Suprapubic skin (tissue), 3 donors: ENCODE data around the gene MPC1L.
A peak's percentile ranks its signal among the peaks of the same experiment; 100 is the strongest.

Source experiments
- CTCF ChIP-seq, 2 donors: fragments of 200-600 bp in 1 of 2; fragments of 450-650 bp in 1 of 2; sonication (generic) in 1 of 2; IDR thresholded peaks; one replicate each; pipeline ENCODE4 v1.5.1; 2016 to 2019; ENCODE audit warnings: antibody characterized with exemption in 2 of 2, mild to moderate bottlenecking in 1 of 2, moderate library complexity in 1 of 2
- EP300 ChIP-seq: sonication (generic); formaldehyde crosslinking; IDR thresholded peaks from one replicate; pipeline ENCODE4 v1.6.1; 2017; ENCODE audit warnings: antibody characterized with exemption
- POLR2A ChIP-seq, 2 donors: fragments of 450-650 bp; IDR thresholded peaks; one replicate each; pipeline ENCODE4 v1.6.1; 2017; ENCODE audit warnings: antibody characterized with exemption in 2 of 2, mild to moderate bottlenecking in 2 of 2, moderate library complexity in 2 of 2

- TF ChIP-seq POLR2A (IDR thresholded peaks at IDR 0.05) (no peak), CTCF (IDR thresholded peaks at IDR 0.05) (peak; percentile 39 to 71), EP300 (no peak)
These were observed 28.5 kb downstream of the MPC1L start for GRCh38 chrX:40651620-40652223.
